Measurements from ENCODE around the gene PSENEN.

DNA sequence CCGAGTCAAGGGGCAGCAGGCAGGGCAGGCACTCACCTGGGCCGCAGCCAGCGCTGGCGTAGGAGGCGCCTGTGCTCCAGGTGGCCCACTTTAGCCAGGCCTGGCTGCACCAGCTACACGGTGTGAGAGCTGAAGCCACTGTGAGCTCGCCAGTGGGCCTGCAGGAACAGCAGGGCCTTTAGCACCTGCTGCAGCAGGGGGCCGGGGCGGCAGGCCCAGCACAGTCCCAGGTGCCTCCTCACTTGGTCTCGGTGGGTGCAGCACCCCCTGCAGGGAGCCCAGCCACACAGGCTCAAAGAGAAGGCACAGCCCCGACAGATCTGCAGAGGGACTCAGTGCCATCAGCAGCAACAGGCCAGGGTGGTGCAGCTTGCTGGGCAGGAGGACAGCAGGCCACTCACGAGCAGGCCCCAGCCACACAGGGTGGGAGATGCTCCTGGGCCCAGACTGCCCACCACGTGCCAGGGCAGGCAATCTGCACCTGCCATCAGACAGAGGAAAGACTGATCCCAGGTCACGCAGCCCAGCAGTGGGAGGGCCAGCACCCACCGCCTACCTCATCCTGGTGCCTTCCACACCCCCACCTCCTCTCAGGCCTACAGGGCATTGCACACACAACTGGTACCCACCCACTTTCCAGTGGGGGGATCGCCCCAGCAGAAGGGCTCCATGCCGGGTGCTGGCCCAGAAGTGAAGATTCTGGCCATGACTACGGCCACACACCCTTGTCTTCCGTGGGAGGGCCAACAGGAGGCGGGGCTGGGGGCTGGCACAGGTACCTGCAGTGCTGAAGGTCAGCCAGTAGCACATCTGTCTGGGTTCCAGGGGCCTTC lies 45.7 kb downstream of the PSENEN start:
- TF ChIP-seq, protein P1, sequence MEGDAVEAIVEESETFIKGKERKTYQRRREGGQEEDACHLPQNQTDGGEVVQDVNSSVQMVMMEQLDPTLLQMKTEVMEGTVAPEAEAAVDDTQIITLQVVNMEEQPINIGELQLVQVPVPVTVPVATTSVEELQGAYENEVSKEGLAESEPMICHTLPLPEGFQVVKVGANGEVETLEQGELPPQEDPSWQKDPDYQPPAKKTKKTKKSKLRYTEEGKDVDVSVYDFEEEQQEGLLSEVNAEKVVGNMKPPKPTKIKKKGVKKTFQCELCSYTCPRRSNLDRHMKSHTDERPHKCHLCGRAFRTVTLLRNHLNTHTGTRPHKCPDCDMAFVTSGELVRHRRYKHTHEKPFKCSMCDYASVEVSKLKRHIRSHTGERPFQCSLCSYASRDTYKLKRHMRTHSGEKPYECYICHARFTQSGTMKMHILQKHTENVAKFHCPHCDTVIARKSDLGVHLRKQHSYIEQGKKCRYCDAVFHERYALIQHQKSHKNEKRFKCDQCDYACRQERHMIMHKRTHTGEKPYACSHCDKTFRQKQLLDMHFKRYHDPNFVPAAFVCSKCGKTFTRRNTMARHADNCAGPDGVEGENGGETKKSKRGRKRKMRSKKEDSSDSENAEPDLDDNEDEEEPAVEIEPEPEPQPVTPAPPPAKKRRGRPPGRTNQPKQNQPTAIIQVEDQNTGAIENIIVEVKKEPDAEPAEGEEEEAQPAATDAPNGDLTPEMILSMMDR (IDR thresholded peaks at IDR 0.05), result no peak
- TF ChIP-seq ZFX (IDR thresholded peaks at IDR 0.05; ENCODE audit: borderline replicate concordance), result no peak
